Endothelial cell of umbilical vein (primary cell): ENCODE results near the gene FNIP1. TPM values are rescaled to one million over a fixed set of nuclear protein-coding genes. Genes with fewer than 3 reads are reported as not detected.

Experiments used
- BruUV-seq: library from RNA; stranded (reverse); fragments of 400-500 nt; replicated peaks from 2 replicates; lab custom pipeline; 2021; lab: Mats Ljungman, UMichigan
- CTCF ChIA-PET: fragments of 300-600, 350-600 bp; sonication (Branson Sonifier 250); formaldehyde crosslinking; loops from one replicate; lab custom pipeline; 2021; ENCODE audit warnings: antibody characterized with exemption, inconsistent platforms; lab: Charles Lee
- POLR2A ChIA-PET: fragments of 300-600, 350-600 bp; sonication (Branson Sonifier 250); formaldehyde crosslinking; loops from one replicate; lab custom pipeline; 2021; ENCODE audit warnings: antibody characterized with exemption, inconsistent platforms; lab: Charles Lee
- DNase-seq: peaks from one replicate; pipeline ENCODE4 v3.0.0-alpha.2; 2011; ENCODE audit warnings: low read depth, low spot score
- FAIRE-seq: peaks from 2 replicates; lab custom pipeline; 2011; peaks lifted over from hg19 to GRCh38; lab: Jason Lieb, UNC
- H2AFZ ChIP-seq: 2 replicates; pipeline ENCODE4 v1.6.0; 2012; ENCODE audit warnings: low read depth, low read length, control low read depth, inconsistent platforms
- H3K27ac ChIP-seq: 2 replicates; pipeline ENCODE4 v1.5.1; 2011; ENCODE audit warnings: low read depth, mild to moderate bottlenecking, control low read depth, low read length, moderate library complexity; ENCODE audit not compliant: insufficient read depth
- H3K27me3 ChIP-seq, 2 experiments: 2 replicates each; pipeline versions ENCODE4 v1.6.0 to v1.6.1; 2011; ENCODE audit warnings: low read length in 2 of 2, mixed read lengths in 1 of 2; ENCODE audit not compliant: control insufficient read depth in 2 of 2, insufficient read depth in 2 of 2
- H3K36me3 ChIP-seq, 2 experiments: 2 replicates in 1 of 2; 3 replicates in 1 of 2; pipeline ENCODE4 v1.5.1; 2011; ENCODE audit warnings: low read length in 2 of 2, mild to moderate bottlenecking in 1 of 2, moderate library complexity in 1 of 2; ENCODE audit not compliant: control insufficient read depth in 2 of 2, insufficient read depth in 2 of 2; ENCODE audit errors: extremely low read depth in 1 of 2
- H3K4me1 ChIP-seq: 3 replicates; pipeline ENCODE4 v1.5.1; 2011; ENCODE audit warnings: mild to moderate bottlenecking, low read length; ENCODE audit not compliant: control insufficient read depth, insufficient read depth; ENCODE audit errors: extremely low read depth
- H3K4me2 ChIP-seq: 2 replicates; pipeline ENCODE4 v1.6.1; 2011; ENCODE audit warnings: low read length, control low read depth, mixed read lengths; ENCODE audit not compliant: insufficient read depth
- H3K4me3 ChIP-seq, 3 experiments: fragments of 200-600 bp in 1 of 3; sonication (generic), shearing (Covaris generic) in 1 of 3; replicated peaks in 1 of 3; 2 replicates each; pipeline ENCODE4 v1.5.1; 2011 to 2016; ENCODE audit warnings: control low read depth in 3 of 3, low read length in 3 of 3, mild to moderate bottlenecking in 2 of 3, inconsistent platforms in 1 of 3, low read depth in 1 of 3, moderate library complexity in 1 of 3; ENCODE audit not compliant: insufficient read depth in 1 of 3
- H3K79me2 ChIP-seq: 2 replicates; pipeline ENCODE4 v1.6.0; 2012; ENCODE audit warnings: low read length, inconsistent platforms; ENCODE audit not compliant: control insufficient read depth, insufficient read depth
- H3K9ac ChIP-seq: replicated peaks from 2 replicates; pipeline ENCODE3; 2011; ENCODE audit warnings: low read length, control low read depth; ENCODE audit not compliant: insufficient read depth; ENCODE audit errors: extremely low read depth
- H3K9me1 ChIP-seq: replicated peaks from 3 replicates; pipeline ENCODE4 v1.6.0; 2011; ENCODE audit warnings: mild to moderate bottlenecking, low read length; ENCODE audit not compliant: control insufficient read depth, insufficient read depth; ENCODE audit errors: extremely low read depth
- H3K9me3 ChIP-seq: replicated peaks from 2 replicates; pipeline ENCODE4 v1.5.1; 2012; ENCODE audit warnings: low read length, inconsistent platforms; ENCODE audit not compliant: control insufficient read depth, insufficient read depth
- H4K20me1 ChIP-seq: replicated peaks from 2 replicates; pipeline ENCODE3; 2011; ENCODE audit warnings: mild to moderate bottlenecking, low read length; ENCODE audit not compliant: control insufficient read depth, insufficient read depth; ENCODE audit errors: extremely low read depth
- EZH2 ChIP-seq: IDR thresholded peaks from 2 replicates; pipeline ENCODE4 v1.6.1; 2012; ENCODE audit warnings: borderline replicate concordance, low read depth, mild to moderate bottlenecking, moderate library complexity, low read length, inconsistent platforms; ENCODE audit not compliant: severe bottlenecking
- FOS ChIP-seq: IDR thresholded peaks from 2 replicates; pipeline ENCODE4 v1.6.1; 2011; ENCODE audit warnings: mild to moderate bottlenecking, low read length, moderate library complexity, borderline replicate concordance; ENCODE audit not compliant: insufficient read depth
- GATA2 ChIP-seq: IDR thresholded peaks from 2 replicates; pipeline ENCODE4 v1.7.0; 2011; ENCODE audit warnings: low read depth, mild to moderate bottlenecking, moderate library complexity, mixed read lengths, low read length; ENCODE audit not compliant: insufficient read length, insufficient read depth
- JUN ChIP-seq: IDR thresholded peaks from 2 replicates; pipeline ENCODE4 v1.6.1; 2011; ENCODE audit warnings: borderline replicate concordance, low read depth; ENCODE audit not compliant: insufficient read length, insufficient read depth
- MYC ChIP-seq: IDR thresholded peaks from one replicate; pipeline ENCODE4 v1.6.1; 2011; ENCODE audit warnings: mild to moderate bottlenecking, low read depth, low read length
- POLR2A ChIP-seq: IDR thresholded peaks from 2 replicates; pipeline ENCODE4 v1.6.1; 2012; ENCODE audit warnings: low read depth, mild to moderate bottlenecking, control low read depth, low read length
- POLR2AphosphoS5 ChIP-seq: IDR thresholded peaks from 2 replicates; pipeline ENCODE4 v1.6.1; 2012; ENCODE audit warnings: low read depth, mild to moderate bottlenecking, control low read depth, low read length, moderate library complexity; ENCODE audit not compliant: insufficient read depth
- dilution Hi-C: fragments of 300-500 bp; cut with MboI; formaldehyde crosslinking; loops from one replicate; pipeline ENCODE4 v1.15.0; 2019; ENCODE audit warnings: low sequenced_read_pairs; ENCODE audit not compliant: extremely low pct_ligation_motif_present
- intact Hi-C: fragments of 100-400 bp; cut with micrococcal nuclease; formaldehyde crosslinking; loops from one replicate; pipeline ENCODE4 v1.10.0; 2022
- polyA plus RNA-seq, 4 experiments: library from polyadenylated mRNA; depleted of rRNA in 3 of 4; stranded (reverse) in 3 of 4; unstranded in 1 of 4; fragments of >200 nt; gene quantifications; 2 replicates each; pipeline versions ENCODE4 v1.2.1 to v1.2.3, GENCODE V29; 2011 to 2012; ENCODE audit warnings: missing spikeins in 1 of 4
- total RNA-seq: library from RNA; stranded (reverse); gene quantifications from 2 replicates; pipeline ENCODE4 v1.2.3, GENCODE V29; 2021
- TF ChIP-seq, protein P1 (sequence below): IDR thresholded peaks from 2 replicates; pipeline ENCODE4 v1.6.1; 2011; ENCODE audit not compliant: insufficient read depth, insufficient read length
- TF ChIP-seq, protein P2 (sequence below), 2 donors: IDR thresholded peaks; 1 replicate in 1 of 2; 2 replicates in 1 of 2; pipeline ENCODE4 v1.5.1; 2011; ENCODE audit warnings: low read length in 2 of 2, mild to moderate bottlenecking in 2 of 2, moderate library complexity in 2 of 2, control low read depth in 1 of 2, inconsistent platforms in 1 of 2, low read depth in 1 of 2; ENCODE audit not compliant: insufficient read depth in 1 of 2; ENCODE audit errors: extremely low read depth in 1 of 2

FNIP1 gene
- total and polyA plus RNA-seq, 2 donors (not counting 3 experiments of a cell fraction or from before 2014, with no cell fraction given): 5.9 to 27.3 TPM

GRCh38 chr5:131825404-131826013 lies 28.7 kb upstream of the FNIP1 start:
- no peak overlapping the region for H2AFZ ChIP-seq

GRCh38 chr5:131824631-131825030 lies 27.8 kb upstream of the FNIP1 start:
- DNase-seq (no peak), FAIRE-seq (no peak)
- no peak overlapping the region for H2AFZ ChIP-seq
- intact Hi-C loops (no loop called here), dilution Hi-C loops (no loop called here)
- H4K20me1 ChIP-seq: no peaks in the 10 kb centered on the region
- CTCF ChIA-PET: no interaction called here
- peaks cover under 1 to 2% of the 10 kb centered on the region in 2 experiments for H3K27me3 ChIP-seq
- TF ChIP-seq JUN (no peak), FOS (no peak), MYC (no peak), EZH2 (no peak), POLR2A (no peak), POLR2AphosphoS5 (no peak), GATA2 (no peak)
- TF ChIP-seq, protein P1, sequence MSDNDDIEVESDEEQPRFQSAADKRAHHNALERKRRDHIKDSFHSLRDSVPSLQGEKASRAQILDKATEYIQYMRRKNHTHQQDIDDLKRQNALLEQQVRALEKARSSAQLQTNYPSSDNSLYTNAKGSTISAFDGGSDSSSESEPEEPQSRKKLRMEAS: no peak
- TF ChIP-seq, protein P2, sequence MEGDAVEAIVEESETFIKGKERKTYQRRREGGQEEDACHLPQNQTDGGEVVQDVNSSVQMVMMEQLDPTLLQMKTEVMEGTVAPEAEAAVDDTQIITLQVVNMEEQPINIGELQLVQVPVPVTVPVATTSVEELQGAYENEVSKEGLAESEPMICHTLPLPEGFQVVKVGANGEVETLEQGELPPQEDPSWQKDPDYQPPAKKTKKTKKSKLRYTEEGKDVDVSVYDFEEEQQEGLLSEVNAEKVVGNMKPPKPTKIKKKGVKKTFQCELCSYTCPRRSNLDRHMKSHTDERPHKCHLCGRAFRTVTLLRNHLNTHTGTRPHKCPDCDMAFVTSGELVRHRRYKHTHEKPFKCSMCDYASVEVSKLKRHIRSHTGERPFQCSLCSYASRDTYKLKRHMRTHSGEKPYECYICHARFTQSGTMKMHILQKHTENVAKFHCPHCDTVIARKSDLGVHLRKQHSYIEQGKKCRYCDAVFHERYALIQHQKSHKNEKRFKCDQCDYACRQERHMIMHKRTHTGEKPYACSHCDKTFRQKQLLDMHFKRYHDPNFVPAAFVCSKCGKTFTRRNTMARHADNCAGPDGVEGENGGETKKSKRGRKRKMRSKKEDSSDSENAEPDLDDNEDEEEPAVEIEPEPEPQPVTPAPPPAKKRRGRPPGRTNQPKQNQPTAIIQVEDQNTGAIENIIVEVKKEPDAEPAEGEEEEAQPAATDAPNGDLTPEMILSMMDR (IDR thresholded peaks at IDR 0.05; ENCODE audit: extremely low read depth in 1 of 2, insufficient read depth in 1 of 2, low read depth in 1 of 2, low read length in 2 of 2): no peak
- no peaks in the 10 kb centered on the region for H3K79me2 ChIP-seq
- no peaks in the 10 kb centered on the region for H3K9me3 ChIP-seq
- H3K27ac ChIP-seq: no peak overlapping the region
- H3K36me3 ChIP-seq: no peaks in the 10 kb centered on the region
- no peak overlapping the region for H3K4me2 ChIP-seq
- POLR2A ChIA-PET: no interaction called here
- H3K9ac ChIP-seq: no peak overlapping the region
- no TSS peak for BruUV-seq
- H3K9me1 ChIP-seq: no peaks in the 10 kb centered on the region
- no peaks in the 10 kb centered on the region for H3K4me1 ChIP-seq
- no peak overlapping the region for H3K4me3 ChIP-seq

More at GRCh38 chr5:131825404-131826013, 28.7 kb upstream of the FNIP1 start:
- H3K4me2 ChIP-seq: no peak overlapping the region
- H3K27ac ChIP-seq: no peak overlapping the region
- CTCF ChIA-PET: no interaction called here
- no peak overlapping the region for H3K4me3 ChIP-seq
- no peak for DNase-seq
- no peak for FAIRE-seq
- H3K9me1 ChIP-seq: no peaks in the 10 kb centered on the region
- POLR2A ChIA-PET: no interaction called here
- intact Hi-C loops (no loop called here), dilution Hi-C loops (no loop called here)
- no TSS peak for BruUV-seq
- no peaks in the 10 kb centered on the region for H3K4me1 ChIP-seq
- H3K9me3 ChIP-seq: no peaks in the 10 kb centered on the region
- H3K36me3 ChIP-seq: no peaks in the 10 kb centered on the region
- H3K9ac ChIP-seq: no peak overlapping the region
- H3K79me2 ChIP-seq: no peaks in the 10 kb centered on the region
- peaks cover 1 to 2% of the 10 kb centered on the region in 2 experiments for H3K27me3 ChIP-seq
- no peaks in the 10 kb centered on the region for H4K20me1 ChIP-seq
- no peak for TF ChIP-seq JUN
- no peak for TF ChIP-seq MYC
- no peak for TF ChIP-seq POLR2AphosphoS5
- TF ChIP-seq, protein P2 (IDR thresholded peaks at IDR 0.05; ENCODE audit: extremely low read depth in 1 of 2, insufficient read depth in 1 of 2, low read depth in 1 of 2, low read length in 2 of 2): no peak
